Ovary (tissue), 9 donors: ENCODE data around the gene BZW1. TPM values are rescaled to one million over a fixed set of nuclear protein-coding genes. Genes with fewer than 3 reads are reported as not detected.

Experiments used
- DNase-seq, 5 donors: peaks; one replicate each; pipeline ENCODE4 v3.0.0-alpha.2; 2019 to 2020
- H3K27ac ChIP-seq, 2 donors: fragments of 200-600 bp; one replicate each; pipeline versions ENCODE4 v1.5.1 to v1.8.0; 2019 to 2022
- H3K27me3 ChIP-seq: fragments of 200-600 bp; one replicate; pipeline ENCODE4 v1.8.0; 2022
- H3K36me3 ChIP-seq: fragments of 200-600 bp; sonication (generic); one replicate; pipeline ENCODE4 v1.5.1; 2019
- H3K4me1 ChIP-seq: one replicate; pipeline ENCODE4 v1.8.1; 2013; ENCODE audit warnings: mild to moderate bottlenecking, moderate library complexity; ENCODE audit not compliant: insufficient read depth
- H3K4me3 ChIP-seq: fragments of 200-600 bp; sonication (generic); one replicate; pipeline ENCODE4 v1.5.1; 2017
- H3K9me3 ChIP-seq, 2 donors: fragments of 200-600 bp in 1 of 2; sonication (generic) in 1 of 2; one replicate each; pipeline versions ENCODE4 v1.5.1 to v1.8.1; 2013 to 2019; ENCODE audit warnings: mild to moderate bottlenecking in 1 of 2, moderate library complexity in 1 of 2
- CTCF ChIP-seq, 3 donors: fragments of 450-650 bp in 2 of 3; fragments of 200-600 bp in 1 of 3; IDR thresholded peaks; one replicate each; pipeline versions ENCODE4 v1.5.1 to v1.8.0; 2016 to 2022; ENCODE audit warnings: antibody characterized with exemption in 3 of 3, mild to moderate bottlenecking in 1 of 3
- EP300 ChIP-seq: sonication (generic); formaldehyde crosslinking; IDR thresholded peaks from one replicate; pipeline ENCODE4 v1.6.1; 2017; ENCODE audit warnings: antibody characterized with exemption
- POLR2A ChIP-seq: fragments of 450-650 bp; IDR thresholded peaks from one replicate; pipeline ENCODE4 v1.6.1; 2017; ENCODE audit warnings: antibody characterized with exemption, mild to moderate bottlenecking, moderate library complexity
- WGBS, 3 donors: extraction: QIAGEN DNeasy Blood & Tissue Kit in 1 of 3; methylation state at CpG; one replicate each; pipeline versions ENCODE4 v1.1.5 to v1.1.7; 2013 to 2017; 5-methylcytosine and 5-hydroxymethylcytosine counted together
- intact Hi-C, 4 donors: fragments of 100-400 bp; cut with DNase I; formaldehyde crosslinking; loops; one replicate each; pipeline versions ENCODE4 v1.11.0 to v1.15.1; 2022 to 2023
- polyA plus RNA-seq, 2 donors: library from polyadenylated mRNA; stranded (reverse); fragments of 200-250 nt in 1 of 2; fragments of 350-450 nt in 1 of 2; fragmentation: Illumina TruSeq in 1 of 2; extraction: RNeasy Lipid Tissue Mini Kit (QIAGEN cat#74804) in 1 of 2; gene quantifications; one replicate each; pipeline ENCODE4 v1.2.3, GENCODE V29; 2013 to 2014
- total RNA-seq, 7 donors: library from RNA; depleted of rRNA in 2 of 7; stranded (reverse); fragments of >200 nt in 2 of 7; fragmentation: NEBNext Ultra II Directional in 3 of 7; extraction: Animal tissue kit (Norgen Biotek cat#: 25700) in 3 of 7; gene quantifications; one replicate each; pipeline versions ENCODE4 v1.1.0 to v1.2.4, GENCODE V29; 2016 to 2023
- donor health status: DM: no; HTN: no; CAD: no; lungs with moderate emphysema.
- donor health status: DM: no; HTN: no; CAD: no.
- donor health status: Bipolar disorder and iron deficiency.
- donor health status: DM: yes; HTN: yes; CAD: no.
- donor health status: DM: no; HTN: no; CAD: no.
- donor health status: DM: yes; HTN: yes; CAD: no.

The BZW1 gene
- total and polyA plus RNA-seq, 9 donors, result 47.0 to 278 (median 134) TPM

DNA sequence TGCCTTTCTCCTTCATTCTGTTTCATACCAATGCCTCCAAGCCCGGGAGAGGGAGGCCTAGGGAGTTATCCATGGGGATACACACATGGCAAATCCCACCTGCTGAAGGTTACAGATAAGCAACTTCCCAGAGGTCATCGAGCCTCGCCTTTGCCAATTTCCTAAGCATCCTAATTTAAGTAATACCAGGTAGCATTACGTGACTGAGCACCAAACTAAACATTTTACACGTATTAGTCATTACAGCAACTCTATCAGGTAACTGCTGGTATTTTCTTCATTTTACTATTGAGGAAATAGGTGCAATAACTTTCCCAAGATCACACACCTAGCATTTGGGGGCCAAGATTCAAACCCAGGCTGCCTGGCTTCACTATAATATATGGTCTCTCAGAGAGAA is 30.1 kb upstream of the BZW1 start:
- Histone ChIP-seq H3K4me1 (no peaks in the 10 kb centered on the region), H3K9me3 (no peaks in the 10 kb centered on the region), H3K4me3 (no peak overlapping the region), H3K27me3 (no peaks in the 10 kb centered on the region), H3K36me3 (no peaks in the 10 kb centered on the region), H3K27ac (no peak overlapping the region)
- DNase-seq, result no peak
- WGBS, 3 donors, result 81 to 85% (median 82%) methylated on average over 5 of the region's 5 CpGs
- intact Hi-C loops, result no loop called here
- TF ChIP-seq CTCF (IDR thresholded peaks at IDR 0.05), result no peak

GRCh38 chr2:200782251-200782650 is 29.5 kb upstream of the BZW1 start:
- Histone ChIP-seq H3K4me1 (no peaks in the 10 kb centered on the region), H3K27me3 (no peaks in the 10 kb centered on the region), H3K27ac (no peak overlapping the region), H3K4me3 (no peak overlapping the region), H3K9me3 (no peaks in the 10 kb centered on the region), H3K36me3 (no peaks in the 10 kb centered on the region)
- no peak for DNase-seq
- 72 to 78% (median 77%) methylated on average over 4 of the region's 4 CpGs for WGBS, 3 donors
- TF ChIP-seq CTCF (IDR thresholded peaks at IDR 0.05), result no peak
- intact Hi-C loops, result no loop called here

GRCh38 chr2:200784215-200784614 is 27.5 kb upstream of the BZW1 start:
- no peaks in the 10 kb centered on the region for H3K4me1 ChIP-seq
- H3K27ac ChIP-seq, result no peak overlapping the region
- intact Hi-C loops, result no loop called here
- H3K27me3 ChIP-seq, result no peaks in the 10 kb centered on the region
- no peak overlapping the region for H3K4me3 ChIP-seq
- no peaks in the 10 kb centered on the region for H3K9me3 ChIP-seq
- no peaks in the 10 kb centered on the region for H3K36me3 ChIP-seq
- TF ChIP-seq CTCF (IDR thresholded peaks at IDR 0.05) (no peak), EP300 (no peak), POLR2A (no peak)
- no peak for DNase-seq

DNA sequence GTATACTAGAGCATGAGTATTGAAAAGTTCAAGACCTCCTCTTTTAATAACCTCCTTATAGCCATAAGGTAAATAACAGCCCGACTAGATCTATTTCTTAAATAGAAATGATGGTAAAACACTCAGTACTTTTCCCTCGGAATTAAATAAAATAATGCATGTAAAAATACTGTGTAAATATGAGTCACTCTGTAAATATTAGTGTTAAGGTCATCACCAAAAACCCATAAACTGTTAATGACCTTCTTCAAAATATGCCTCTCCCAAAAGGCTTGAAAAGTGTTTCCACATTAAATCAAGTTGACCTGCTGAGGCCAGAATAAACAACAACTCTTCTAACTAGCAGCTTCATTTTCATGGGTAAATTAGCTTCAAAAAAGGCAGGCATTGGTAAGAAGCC is 25.3 kb upstream of the BZW1 start:
- intact Hi-C loops, result no loop called here
- Histone ChIP-seq H3K27ac (no peak overlapping the region), H3K4me1 (no peaks in the 10 kb centered on the region), H3K4me3 (no peak overlapping the region), H3K27me3 (no peaks in the 10 kb centered on the region), H3K9me3 (no peaks in the 10 kb centered on the region), H3K36me3 (no peaks in the 10 kb centered on the region)
- DNase-seq, result no peak
- no peak for TF ChIP-seq POLR2A
- TF ChIP-seq CTCF (IDR thresholded peaks at IDR 0.05), result no peak
- TF ChIP-seq EP300, result no peak
- 19 to 30% (median 22%) methylated on average over 2 of the region's 2 CpGs for WGBS, 3 donors

GRCh38 chr2:200786826-200787225 is 24.9 kb upstream of the BZW1 start:
- Histone ChIP-seq H3K9me3 (no peaks in the 10 kb centered on the region), H3K27ac (no peak overlapping the region), H3K36me3 (no peaks in the 10 kb centered on the region), H3K4me3 (no peak overlapping the region), H3K27me3 (no peaks in the 10 kb centered on the region), H3K4me1 (no peaks in the 10 kb centered on the region)
- TF ChIP-seq CTCF (IDR thresholded peaks at IDR 0.05), result no peak
- TF ChIP-seq POLR2A, result no peak
- no peak for TF ChIP-seq EP300
- intact Hi-C loops, result no loop called here
- DNase-seq, result no peak
- WGBS, 3 donors, result 44 to 51% (median 51%) methylated on average over 3 of the region's 3 CpGs
